GM03348 (cell line): Measurements from ENCODE around the gene C6orf58.
A peak's percentile ranks its signal among the peaks of the same experiment; 100 is the strongest.

ENCODE experiments used
- DNase-seq: peaks from one replicate; pipeline ENCODE4 v3.0.0; 2012; ENCODE audit warnings: low spot score

The C6orf58 gene

GRCh38 chr6:127576874-127577273 is at the start of gene C6orf58:
Gene C6orf58, plus strand, starts transcription at chr6:127577174. Its CDS starts 12 bp downstream, at chr6:127577186.
- DNase-seq = no peak

DNA sequence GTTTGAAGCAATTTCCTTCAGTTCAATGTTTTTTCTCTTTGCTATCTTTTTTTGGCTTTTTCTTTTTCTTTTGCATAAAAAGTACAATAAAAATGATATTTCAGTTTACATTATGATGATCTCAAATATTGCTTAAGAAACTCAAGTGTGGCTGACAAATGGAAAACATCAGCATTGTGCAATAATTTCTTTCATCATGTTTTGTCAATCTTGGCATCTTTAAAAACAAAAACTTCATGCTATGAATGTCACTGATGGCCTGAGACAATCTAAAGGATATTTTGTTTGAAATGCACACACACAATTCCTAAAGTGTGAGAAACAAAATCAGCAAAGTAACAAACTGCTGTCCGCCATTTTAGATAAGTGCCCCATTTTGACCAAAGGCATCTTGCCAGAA is 44.0 kb upstream of the C6orf58 start:
- no peak for DNase-seq

- no peak for DNase-seq
Measured at GRCh38 chr6:127533736-127534135, 43.2 kb upstream of the C6orf58 start.

- no peak for DNase-seq
Measured at GRCh38 chr6:127538750-127539264, 38.2 kb upstream of the C6orf58 start.

DNA sequence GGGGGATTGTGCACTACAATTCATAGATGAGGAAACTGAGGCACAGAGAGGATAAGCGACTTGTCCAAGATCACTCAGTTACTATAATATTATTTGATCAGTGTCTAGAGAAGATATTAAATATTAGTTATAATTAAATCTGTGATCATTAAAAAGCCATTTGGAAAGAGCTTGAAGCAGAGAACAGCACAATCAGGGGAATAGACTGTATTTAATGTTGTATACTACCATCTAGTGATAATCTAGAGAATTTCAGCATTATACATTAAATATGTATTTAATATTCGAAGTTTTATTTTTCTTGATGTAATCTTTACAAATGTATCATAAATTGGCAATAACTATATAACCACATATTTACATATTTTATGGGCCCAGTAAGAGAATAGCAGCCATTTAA is 37.7 kb upstream of the C6orf58 start:
- peak; percentile 46 for DNase-seq

- DNase-seq = peak; percentile 4
Measured at GRCh38 chr6:127547215-127547614, 29.8 kb upstream of the C6orf58 start.

DNA sequence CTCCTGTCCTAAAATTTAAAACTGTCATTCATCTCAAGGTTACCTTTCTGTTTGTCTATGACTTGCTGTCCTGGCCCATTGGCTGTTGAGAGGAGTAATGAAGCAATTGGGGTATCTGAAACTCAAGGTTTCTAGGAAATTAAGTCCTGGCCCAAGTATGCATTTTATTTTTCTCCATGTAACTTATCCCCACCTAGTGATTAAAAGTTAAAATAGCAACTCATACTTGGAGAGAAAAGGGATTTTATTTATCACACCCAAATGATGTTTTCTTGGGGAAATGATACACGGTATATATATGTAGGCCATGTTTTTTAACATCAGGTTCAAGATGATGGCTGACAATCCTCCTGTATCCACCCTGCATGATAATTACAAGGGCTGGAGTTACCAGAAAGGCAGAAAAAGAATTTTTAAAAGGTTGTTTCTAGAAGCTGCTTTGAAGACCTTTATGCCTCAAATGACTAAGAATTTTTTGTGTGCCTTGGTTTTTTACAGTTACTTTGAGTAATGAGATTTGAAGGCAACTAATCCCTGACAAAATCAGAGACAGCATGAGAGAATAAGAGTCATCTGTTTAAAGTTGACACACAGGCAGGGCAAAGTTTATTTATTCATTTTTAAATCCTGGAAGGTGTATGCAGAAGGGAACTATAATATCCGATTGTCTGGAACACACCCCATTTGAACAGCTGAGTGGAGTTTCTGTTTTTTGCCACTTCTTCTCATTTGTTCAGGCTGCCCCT is 28.9 kb upstream of the C6orf58 start:
- peak; percentile 15 for DNase-seq

DNA sequence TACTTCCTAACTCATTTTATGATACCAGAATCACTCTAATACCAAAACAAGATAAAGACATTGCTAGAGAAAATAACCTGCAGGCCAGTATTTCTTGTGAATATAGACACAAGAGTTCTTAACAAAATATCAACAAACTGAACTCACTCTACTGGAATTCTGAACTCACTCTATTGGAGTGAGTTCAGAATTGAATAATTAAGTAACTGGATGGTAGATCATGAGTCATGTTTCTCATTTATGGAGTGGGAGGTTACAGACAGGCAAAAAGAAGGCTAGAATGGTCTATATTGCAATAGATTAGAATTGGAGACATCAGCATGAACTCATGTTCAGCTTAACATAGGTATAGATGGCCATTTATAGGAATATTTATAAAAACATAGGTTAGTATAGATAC is 26.6 kb upstream of the C6orf58 start:
- peak; percentile 40 for DNase-seq

DNA sequence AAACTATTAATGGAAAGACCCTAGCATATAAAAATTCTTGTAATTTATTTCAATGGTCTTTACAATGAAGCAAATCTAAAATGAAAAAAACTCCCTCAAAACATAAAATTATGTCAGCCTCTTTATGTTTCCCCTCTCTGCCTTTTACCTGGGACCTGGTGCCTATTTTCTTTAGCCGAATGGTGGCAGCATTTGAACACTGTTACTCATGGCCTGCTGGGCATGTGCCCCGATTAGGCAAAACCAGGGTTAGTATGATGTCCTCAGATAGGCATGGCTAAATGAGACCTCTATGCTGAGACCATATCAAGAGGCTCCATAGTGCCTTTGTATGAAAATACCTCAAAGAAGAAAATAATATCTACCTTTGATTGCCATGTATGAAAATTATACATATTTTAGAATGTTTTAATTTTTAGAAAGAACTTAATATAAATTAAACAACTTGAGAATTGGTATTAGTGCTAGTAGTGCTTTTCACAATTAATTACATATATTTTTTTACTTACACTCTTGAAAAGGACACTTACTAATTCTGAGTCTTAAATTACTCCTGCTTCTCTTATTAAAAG is 22.5 kb upstream of the C6orf58 start:
- peak; percentile 31 for DNase-seq

DNA sequence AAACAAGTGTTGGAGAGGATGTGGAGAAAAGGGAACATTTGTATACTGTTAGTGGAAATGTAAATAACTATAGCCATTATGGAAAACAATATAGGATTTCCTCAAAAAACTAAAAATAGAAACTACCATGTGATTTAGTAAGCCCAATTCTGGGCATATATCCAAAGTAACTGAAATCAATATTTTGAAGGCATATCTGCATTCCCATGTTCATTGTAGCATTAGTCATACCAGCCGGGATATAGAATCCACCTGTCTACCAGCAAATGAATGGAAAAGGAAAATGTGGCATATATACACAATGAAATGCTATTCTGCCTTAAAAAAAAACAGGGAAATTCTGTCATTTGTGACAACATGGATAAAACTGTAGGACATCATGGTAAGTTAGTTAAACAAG is 15.3 kb upstream of the C6orf58 start:
- DNase-seq = no peak

GRCh38 chr6:127564761-127565160 is 12.2 kb upstream of the C6orf58 start:
- DNase-seq = no peak

GRCh38 chr6:127566119-127566518 is 10.9 kb upstream of the C6orf58 start:
- DNase-seq = no peak

GRCh38 chr6:127566651-127567050 is 10.3 kb upstream of the C6orf58 start:
- DNase-seq = no peak

GRCh38 chr6:127567476-127567875 is 9.5 kb upstream of the C6orf58 start:
- DNase-seq = no peak

DNA sequence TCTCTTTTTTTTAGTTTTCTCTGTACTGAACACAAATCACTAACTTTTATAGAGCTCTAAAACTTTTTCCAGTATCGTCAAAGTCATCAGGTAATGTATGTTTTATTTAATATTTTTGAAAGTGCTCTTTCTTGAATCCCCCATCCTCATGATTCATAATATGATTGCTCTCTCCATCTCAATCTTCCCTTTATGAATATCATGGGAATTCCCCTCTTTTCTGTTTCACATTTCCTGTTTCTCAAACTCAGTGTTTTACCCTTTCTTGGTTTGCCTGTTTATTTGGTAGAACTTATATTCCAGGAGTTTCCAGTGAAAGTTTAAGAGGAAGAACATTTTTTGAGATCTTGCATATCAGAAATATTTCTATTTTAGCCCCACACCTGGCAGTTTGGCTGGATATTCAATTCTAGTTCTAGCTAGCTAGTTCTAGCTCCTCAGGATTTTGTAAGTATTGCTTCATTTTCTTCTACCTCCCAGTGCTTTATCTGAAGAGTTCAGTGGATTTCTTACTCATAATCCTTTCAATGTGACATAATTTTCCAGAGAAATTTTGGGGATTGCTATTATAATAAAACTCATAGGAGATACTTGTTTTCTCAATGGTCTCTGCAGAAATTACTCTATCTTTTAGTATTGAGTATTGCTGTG is 6.1 kb upstream of the C6orf58 start:
- DNase-seq = no peak

GRCh38 chr6:127578900-127579299 is 1.9 kb downstream of the C6orf58 start:
- no peak for DNase-seq

GRCh38 chr6:127581576-127581975 is 4.6 kb downstream of the C6orf58 start:
- DNase-seq = no peak

GRCh38 chr6:127582777-127583462 is 5.9 kb downstream of the C6orf58 start:
- peak; percentile 19 for DNase-seq

- no peak for DNase-seq
Measured at GRCh38 chr6:127585123-127585522, 8.1 kb downstream of the C6orf58 start.

DNA sequence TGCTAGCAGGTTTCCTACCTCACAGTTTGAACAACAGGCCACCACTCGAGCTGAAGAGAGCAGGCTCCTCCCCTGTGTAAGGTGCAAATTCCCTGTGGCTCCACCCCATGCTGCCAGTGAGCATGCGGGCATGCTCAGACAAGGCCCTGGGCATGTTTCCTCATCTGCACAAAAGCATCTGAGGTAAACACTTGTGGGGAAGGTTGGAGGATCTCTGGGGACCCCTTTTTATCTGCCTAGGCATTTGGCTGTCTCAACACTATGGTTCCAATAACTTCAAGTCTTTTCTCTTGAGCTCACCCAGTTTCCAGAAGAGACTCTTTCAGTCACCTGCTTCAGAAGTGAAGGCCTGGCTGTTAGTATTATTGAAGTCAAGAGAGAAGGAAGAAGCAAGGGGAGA is 9.4 kb downstream of the C6orf58 start:
- no peak for DNase-seq

DNA sequence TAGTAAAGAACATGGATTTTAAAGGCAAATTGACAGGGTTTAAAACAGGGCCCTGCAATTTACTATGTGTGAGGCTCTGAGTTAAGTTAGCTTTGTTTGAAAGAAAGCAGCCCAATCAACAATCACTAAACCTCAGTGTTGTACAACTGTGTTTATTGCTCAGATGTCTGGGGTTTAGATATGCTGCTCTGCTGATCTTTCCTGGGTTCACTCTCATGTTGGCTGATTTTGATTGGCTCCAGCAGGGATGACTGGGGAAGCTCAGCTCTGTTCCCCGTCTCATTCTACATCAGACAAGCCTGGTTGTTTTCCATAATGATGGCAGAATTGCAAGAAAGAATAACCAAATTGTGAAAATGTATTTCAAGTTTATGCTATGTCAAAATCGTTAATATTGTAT is 10.9 kb downstream of the C6orf58 start:
- no peak for DNase-seq

GRCh38 chr6:127589135-127589534 is 12.2 kb downstream of the C6orf58 start:
- no peak for DNase-seq

- no peak for DNase-seq
Measured at GRCh38 chr6:127590344-127590743, 13.4 kb downstream of the C6orf58 start.
